MM.1S (cell line): ENCODE measurements around the gene OLFM4.

ENCODE experiments used
- EZH2 ChIP-seq: fragments of 300-600 bp; sonication (generic); optimal IDR thresholded peaks from 2 replicates; pipeline ENCODE3; 2017; ENCODE audit warnings: low read depth, mild to moderate bottlenecking, antibody characterized with exemption, low read length, mixed read lengths
- EZH2phosphoT487 ChIP-seq: fragments of 300-600 bp; sonication (generic); IDR thresholded peaks from 2 replicates; pipeline ENCODE4 v1.6.1; 2018; ENCODE audit warnings: antibody characterized with exemption, low read length
- TF ChIP-seq, protein P1 (sequence below): fragments of 300-600 bp; sonication (generic); IDR thresholded peaks from 2 replicates; pipeline ENCODE4 v1.5.1; 2016; ENCODE audit warnings: antibody characterized with exemption, low read length, mixed read lengths

DNA sequence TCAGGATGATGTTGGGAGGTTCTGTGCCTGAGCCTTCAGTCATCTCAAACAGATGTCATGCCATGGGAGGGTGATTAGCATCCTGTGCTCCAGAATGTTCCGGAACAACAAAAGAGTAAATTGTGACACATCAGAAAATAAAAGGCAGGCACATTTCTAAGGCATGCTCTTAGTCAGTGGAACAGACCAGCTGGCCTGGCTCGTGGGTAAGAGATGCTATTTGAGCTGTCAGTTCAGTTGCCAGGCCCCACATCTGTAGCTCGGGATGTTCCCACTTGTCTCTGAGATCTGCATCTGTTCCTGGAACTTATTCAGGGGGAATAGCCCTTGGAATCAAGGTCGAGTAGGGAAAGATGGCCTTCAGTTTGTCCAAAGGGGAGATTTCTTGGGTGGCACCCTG is 26.0 kb downstream of the OLFM4 start:
- TF ChIP-seq, protein P1, sequence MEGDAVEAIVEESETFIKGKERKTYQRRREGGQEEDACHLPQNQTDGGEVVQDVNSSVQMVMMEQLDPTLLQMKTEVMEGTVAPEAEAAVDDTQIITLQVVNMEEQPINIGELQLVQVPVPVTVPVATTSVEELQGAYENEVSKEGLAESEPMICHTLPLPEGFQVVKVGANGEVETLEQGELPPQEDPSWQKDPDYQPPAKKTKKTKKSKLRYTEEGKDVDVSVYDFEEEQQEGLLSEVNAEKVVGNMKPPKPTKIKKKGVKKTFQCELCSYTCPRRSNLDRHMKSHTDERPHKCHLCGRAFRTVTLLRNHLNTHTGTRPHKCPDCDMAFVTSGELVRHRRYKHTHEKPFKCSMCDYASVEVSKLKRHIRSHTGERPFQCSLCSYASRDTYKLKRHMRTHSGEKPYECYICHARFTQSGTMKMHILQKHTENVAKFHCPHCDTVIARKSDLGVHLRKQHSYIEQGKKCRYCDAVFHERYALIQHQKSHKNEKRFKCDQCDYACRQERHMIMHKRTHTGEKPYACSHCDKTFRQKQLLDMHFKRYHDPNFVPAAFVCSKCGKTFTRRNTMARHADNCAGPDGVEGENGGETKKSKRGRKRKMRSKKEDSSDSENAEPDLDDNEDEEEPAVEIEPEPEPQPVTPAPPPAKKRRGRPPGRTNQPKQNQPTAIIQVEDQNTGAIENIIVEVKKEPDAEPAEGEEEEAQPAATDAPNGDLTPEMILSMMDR, result no peak
- no peak for TF ChIP-seq EZH2
- TF ChIP-seq EZH2phosphoT487, result no peak
